Measurements from ENCODE around the gene TMEM129.

GRCh38 chr4:1754336-1754735 lies 33.2 kb upstream of the TMEM129 start:
- TF ChIP-seq CTCF (IDR thresholded peaks at IDR 0.05 in 2 of 3, conservative IDR thresholded peaks at IDR 0.05 in 1 of 3; ENCODE audit: control insufficient read depth in 2 of 3, extremely low read depth in 1 of 3, insufficient read depth in 1 of 3, low read depth in 3 of 3, low read length in 3 of 3) (no peak), EZH2 (IDR thresholded peaks at IDR 0.05; ENCODE audit: borderline replicate concordance, control insufficient read depth, low read depth, low read length) (no peak)

Data from GM12878 (cell line).